Stimulated activated CD4-positive, alpha-beta T cell treated with anti-CD3 and anti-CD28 coated beads, Interleukin-1b, Interleukin-23, amount 100 ng/mL, for 1 hour (primary cell): Measurements from ENCODE around the gene TPPP3.

Experiments
- DNase-seq, 2 donors: peaks; one replicate each; pipeline ENCODE4 v3.0.0-alpha.2; 2020; ENCODE audit warnings: low read depth in 2 of 2

Gene TPPP3

DNA sequence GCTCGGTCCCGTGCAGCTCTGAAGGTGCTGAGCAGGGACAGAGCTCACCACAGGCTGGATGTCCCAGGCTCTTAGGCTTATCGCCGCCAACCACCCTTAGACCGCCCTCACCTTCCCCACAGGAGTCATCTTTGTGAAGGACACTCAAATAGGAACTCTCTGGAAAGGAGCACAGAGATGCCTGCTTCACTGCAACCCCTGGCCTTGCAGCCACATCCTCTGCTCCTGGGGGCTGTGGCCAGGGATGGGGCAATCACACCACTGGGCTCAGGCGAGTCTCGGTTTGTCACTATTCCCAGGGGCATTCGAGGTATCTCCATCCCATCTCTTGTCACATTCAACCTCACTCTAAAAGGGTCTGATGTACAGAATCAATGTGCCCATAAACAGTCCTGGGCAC lies 12.0 kb upstream of the TPPP3 start:
- DNase-seq = no peak

DNA sequence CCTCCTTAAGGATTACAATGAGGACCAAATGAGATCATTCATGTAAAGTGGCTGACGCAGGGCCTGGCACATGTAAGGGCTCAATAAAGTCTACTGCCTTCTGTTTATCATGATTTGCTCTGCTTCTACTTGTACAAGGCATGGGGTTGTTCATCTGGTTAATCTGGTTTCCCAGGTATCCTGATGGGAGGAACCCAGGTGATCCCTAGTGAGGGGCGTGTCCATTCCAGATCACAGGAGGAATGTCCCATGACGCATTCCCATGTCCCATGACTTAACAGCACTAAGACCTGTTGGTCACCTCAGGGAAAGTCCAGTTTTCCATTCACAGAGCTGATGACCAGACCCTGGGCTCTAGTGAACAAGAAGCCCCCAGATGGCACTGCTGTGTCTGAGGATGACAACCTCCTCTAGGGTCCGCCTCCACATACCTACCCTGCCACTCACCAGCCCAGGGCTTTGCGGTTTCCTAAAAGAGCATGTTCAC lies 11.5 kb upstream of the TPPP3 start:
- no peak for DNase-seq

DNA sequence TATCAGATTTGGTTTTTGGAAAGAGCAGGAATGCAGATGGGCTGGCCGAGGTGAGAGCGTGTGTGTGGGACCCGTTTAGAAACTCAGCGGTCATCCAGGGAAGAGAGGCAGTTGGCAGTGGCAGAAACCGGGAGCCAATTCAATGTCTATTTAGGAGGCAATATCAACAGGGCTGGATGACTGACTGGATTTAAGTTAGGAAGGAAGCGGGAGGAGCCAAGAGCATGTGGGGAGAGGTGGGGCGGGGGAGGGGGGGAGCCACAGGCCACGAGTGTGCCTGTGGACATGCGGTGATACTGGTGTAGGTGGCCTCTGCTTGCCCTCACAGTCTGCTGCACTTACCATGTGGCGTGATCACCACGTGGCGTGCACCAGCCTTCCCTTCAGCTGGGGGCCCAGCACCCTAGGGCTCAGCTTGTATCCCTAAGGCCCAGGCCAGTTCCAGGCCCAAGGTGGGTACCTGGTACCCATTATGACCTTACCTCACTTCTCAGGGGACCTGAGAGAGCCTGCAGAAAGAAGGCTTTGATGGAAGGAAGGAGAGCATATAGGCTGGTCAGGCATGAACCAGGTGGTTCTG lies 10.8 kb upstream of the TPPP3 start:
- DNase-seq = no peak

- no peak for DNase-seq
These were observed 7.6 kb upstream of the TPPP3 start for GRCh38 chr16:67400901-67401300.

GRCh38 chr16:67399749-67400704 lies 6.7 kb upstream of the TPPP3 start:
- no peak for DNase-seq

DNA sequence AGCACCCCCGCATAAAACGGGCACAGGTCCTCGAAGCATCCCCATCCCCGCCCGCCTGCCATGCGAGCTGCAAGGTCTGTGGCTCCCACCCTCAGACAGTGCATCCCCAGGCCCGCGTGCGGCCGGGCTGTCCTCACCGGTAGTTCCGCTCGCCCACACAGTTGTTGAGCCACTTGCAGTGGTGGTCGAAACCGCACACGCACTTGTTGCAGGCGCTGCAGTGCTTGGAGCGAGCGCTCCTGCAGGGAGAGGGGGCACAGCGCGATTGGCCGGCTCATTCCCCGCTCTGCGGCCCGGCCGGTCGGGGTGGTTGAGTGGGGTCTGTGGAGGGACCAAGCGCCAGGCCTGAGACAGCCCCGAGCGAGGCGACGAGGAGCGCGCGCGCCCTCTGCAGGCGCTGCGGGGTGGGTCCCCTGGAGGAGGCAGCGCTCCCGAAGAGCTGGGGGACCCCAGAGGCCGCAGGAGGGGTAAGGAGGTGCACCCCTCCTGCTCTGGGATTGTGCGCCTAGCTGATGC lies 6.0 kb upstream of the TPPP3 start:
- DNase-seq = peak in 1 of 2 donors; percentile 37

GRCh38 chr16:67398546-67399217 lies 5.4 kb upstream of the TPPP3 start:
- DNase-seq = no peak

DNA sequence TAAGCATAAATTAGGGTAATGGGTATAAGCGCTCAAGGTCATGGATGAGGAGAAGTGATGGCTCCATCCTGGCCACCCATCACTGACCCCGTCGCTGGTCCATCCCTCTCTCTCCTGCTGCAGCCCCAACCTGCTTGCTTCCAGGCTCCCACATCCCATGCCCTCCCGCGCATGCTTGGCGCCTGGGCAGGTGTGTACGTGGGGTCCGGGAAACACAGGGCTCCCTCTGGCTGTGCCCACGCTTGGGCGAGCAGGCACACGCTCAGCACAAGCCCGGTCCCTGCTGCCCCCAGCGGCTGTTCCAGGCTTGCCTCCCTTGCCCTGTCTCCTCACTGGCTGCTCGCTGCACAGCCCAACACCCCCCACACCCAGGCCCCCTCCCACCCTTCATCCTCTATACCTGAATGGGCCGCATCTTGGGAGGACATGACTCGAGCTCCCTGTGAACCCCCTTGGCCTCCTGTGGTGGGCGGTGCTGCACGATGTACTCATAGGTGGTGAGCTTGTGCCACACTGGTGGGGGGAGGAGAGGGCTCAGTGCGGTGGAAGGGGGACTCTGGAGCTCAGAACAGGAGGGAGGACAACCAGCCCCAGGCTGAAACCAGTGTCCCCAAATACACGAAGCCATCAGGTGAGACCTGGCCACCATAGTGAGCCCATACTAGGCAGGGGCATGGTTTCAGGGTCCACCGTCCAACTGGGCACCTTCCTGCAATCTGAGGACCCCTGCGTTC lies 4.7 kb upstream of the TPPP3 start:
- no peak for DNase-seq

DNA sequence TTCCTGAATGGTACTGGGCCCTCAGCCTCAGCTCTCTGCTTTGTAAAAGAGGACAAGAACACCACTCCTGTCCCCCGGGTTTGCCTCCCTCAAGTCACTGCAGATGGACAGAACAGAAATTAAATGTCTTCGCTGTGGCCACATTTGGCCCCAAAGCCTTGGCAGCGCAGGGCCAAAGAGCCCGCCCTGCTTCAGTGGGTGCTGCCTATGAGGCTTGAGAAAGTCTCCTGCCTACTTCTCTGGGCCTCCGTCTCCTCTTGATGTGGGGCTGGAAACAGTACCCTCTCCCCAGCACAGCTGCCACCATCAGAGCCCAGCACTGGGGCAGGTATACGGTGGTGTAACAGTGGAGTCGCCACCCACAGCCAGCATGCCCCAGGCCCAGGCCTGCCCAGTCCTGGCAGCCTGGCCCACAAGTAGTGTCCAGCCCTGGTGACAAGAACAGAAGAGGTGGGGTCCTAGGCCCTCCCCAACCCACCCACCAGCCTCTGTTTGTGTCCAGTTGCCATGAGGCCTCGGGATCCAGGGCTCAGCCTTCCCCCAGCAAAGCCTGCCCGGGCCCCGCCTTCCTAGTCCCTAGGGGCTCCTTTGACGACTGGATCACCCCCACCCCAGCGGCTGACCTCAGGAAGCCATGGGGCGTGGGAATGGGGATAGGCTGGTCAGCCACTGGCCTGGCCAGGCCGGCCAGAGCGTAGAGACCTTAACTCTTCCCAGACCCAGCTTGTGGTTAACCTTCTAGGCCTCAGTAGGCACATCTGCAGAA lies 3.9 kb upstream of the TPPP3 start:
- no peak for DNase-seq

DNA sequence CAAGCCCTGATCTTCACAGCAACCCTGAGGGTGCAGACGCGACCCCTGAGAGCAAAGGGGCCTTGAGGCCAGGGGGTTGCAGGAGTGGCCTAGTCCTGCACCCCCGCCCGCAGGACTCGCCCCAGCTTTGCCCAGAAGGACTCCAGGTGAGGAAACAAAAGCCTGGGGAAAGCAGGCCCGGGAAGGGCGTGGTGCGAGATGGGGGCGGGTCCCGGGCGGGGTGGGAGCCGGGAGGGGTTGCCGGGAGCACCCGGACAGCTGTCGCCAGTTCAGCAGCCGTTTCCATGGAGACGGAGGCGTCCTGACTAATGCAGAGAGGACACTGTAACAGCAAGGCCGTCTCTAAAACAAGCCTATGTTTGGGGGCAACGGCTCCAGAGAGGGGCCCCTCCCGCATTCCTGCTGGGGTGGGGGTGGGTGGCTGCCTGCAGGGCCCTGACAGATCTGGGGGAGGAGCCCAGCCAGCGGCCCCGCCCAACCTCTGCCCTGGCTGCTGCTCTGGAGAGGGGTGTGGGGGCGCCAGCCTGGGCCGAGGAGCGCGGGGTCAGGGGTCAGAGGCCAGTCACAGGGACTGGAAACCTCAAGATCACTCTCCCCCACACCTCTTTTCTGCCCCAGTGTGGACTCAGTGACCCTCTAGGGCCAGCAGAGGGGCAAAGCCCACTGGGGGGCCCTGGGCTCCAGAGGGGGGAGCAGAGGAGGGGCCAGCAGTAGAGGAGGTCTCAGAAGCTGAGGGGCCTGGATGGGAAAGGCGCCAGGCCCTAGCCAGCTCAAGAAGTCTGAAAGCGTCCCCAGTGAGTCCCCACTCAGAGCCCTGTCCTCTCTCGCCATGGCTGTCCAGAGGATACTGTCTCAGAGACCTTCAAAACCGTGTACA lies 3.1 kb upstream of the TPPP3 start:
- DNase-seq = no peak

- DNase-seq = no peak
These were observed 2.3 kb upstream of the TPPP3 start for GRCh38 chr16:67395458-67396158.

DNA sequence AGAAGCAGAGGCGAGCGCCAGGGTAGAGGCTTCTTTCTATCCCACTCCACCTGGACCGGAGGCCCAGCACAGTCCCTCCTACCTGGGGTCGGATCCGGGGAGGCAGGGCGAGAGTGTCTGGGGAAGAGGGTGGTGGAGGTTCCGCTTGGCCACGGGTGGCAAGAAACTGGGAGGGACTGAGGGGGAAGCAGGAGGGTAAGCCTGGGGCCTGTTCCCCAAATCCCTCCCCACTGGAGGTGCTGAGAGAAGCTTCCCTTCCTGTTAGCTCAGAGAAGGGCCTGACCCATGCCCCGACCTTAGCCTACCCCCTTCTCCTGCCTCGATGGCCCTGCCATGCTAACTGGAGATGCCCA lies 1.8 kb upstream of the TPPP3 start:
- DNase-seq = no peak

GRCh38 chr16:67394155-67395104 lies 1.1 kb upstream of the TPPP3 start:
- DNase-seq = no peak

DNA sequence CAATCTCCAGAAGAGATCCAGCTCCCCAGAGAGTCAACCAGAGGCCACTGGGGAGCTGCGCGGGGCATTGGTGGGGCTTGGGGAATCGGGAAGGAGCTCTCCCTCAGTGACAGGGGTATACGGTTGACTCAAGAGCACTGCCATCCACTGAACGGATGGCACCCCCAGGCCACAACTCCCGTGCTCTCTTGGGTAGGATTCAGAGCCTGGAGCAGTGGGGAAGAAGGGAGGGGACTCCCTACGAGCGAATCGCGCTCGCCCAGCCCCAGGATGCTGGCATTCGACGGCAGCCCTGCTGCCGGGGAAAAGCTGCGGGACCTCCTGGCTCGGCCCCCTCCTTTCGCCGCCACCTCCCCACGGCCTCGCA lies 473 bp upstream of the TPPP3 start:
- no peak for DNase-seq

- no peak for DNase-seq
These were observed 818 bp downstream of the TPPP3 start for GRCh38 chr16:67392301-67393059.

DNA sequence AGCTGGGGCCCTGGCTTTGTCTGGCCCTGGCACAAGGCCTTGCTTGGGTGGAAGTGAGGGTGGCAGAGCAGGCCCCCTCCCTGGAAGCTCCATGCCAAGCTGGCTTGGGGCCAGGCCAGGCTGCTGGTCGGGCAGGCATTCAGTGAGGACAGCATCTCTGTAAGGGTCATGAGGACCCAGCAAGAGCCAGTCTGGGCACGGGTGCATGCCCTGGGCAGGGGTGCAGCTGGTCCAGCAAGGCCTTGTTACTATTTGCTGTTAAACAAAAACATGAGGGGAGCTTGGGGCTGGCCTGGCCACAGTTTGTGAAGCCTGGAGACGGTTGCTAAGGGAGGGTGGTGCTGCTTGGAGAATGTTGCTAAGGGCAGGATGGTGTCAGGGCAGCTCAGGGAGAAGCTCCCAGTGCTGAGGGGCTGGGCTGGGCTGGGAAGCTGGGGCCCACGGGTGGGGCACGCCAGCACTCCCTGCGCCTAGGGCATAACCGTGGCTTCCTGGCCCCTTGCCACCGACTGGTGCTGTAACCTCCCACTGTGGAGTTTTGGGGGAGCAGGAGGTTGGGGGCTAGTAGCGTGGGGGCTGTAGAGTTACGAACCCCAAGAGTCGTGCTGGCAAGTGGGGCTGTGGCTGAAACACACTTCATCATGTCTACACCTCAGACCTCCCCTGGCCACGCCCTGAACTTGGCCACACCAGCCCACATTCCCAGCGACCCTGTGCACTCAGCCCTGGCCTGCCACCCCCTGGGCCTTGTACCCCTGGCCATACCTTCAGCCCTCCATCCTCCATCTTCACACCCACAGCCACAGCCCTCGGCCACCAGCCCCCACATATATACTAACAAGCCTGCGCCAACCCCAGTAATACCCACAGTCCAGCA lies 1.6 kb downstream of the TPPP3 start:
- no peak for DNase-seq
